NCI-H460 (cell line): ENCODE results near the gene PANK2. TPM values are rescaled to one million over a fixed set of nuclear protein-coding genes. Genes with fewer than 3 reads are reported as not detected.
"Not testable (repeated sequence)": the region's sequence is repeated elsewhere in the genome, so short reads cannot be mapped to it uniquely, and the experiment has no call there.

Experiments
- DNase-seq: peaks from one replicate; pipeline ENCODE4 v3.0.0-alpha.2; 2016; ENCODE audit warnings: low read depth; ENCODE audit errors: extremely low read depth
- small RNA-seq, 2 experiments: library from RNA; depleted of rRNA; stranded (forward); fragments of <200 nt; gene quantifications; one replicate each; pipeline ENCODE3, GENCODE V24; 2014
- total RNA-seq: library from RNA; depleted of rRNA; stranded (reverse); fragments of >200 nt; shearing (Covaris generic); gene quantifications from 2 replicates; pipeline ENCODE4 v1.2.3, GENCODE V29; 2014; rRNA removed

PANK2 gene
- total RNA-seq, 1 experiment from 2014 or later, result 36.8 TPM

- not testable (repeated sequence) for DNase-seq
Measured at GRCh38 chr20:3972631-3973030, 83.4 kb downstream of the PANK2 start.

- no peak for DNase-seq
Measured at GRCh38 chr20:3973705-3974104, 84.5 kb downstream of the PANK2 start.

- no peak for DNase-seq
Measured at GRCh38 chr20:3976511-3976910, 87.3 kb downstream of the PANK2 start.

Small RNAs within 50 kb of the gene (small RNA-seq; reads per million reads assigned to genes)
- gene MIR103A2, result 0.41 to 5.6 reads per million in 2 experiments

Other genes with a start within 250 kb of the PANK2 start
- not detected in 2 replicates for gene GFRA4, start 226.0 kb upstream of the PANK2 start, total RNA-seq
- 0.10 and 0.12 TPM in 2 replicates for gene ADAM33, start 207.4 kb upstream of the PANK2 start, total RNA-seq
- not detected in 2 replicates for gene SIGLEC1, start 176.8 kb upstream of the PANK2 start, total RNA-seq
- gene HSPA12B, start 156.7 kb upstream of the PANK2 start, total RNA-seq, result not detected in 2 replicates
- gene ADISSP, start 121.6 kb upstream of the PANK2 start, total RNA-seq, result 42.0 and 50.7 TPM in 2 replicates
- 0.20 TPM in 1 of 2 replicates, not detected in the other for gene SPEF1, start 107.9 kb upstream of the PANK2 start, total RNA-seq
- gene CENPB, start 102.6 kb upstream of the PANK2 start, total RNA-seq, result 53.1 and 56.2 TPM in 2 replicates
- gene CDC25B, start 93.1 kb upstream of the PANK2 start, total RNA-seq, result 64.3 and 66.7 TPM in 2 replicates
- gene AP5S1, start 68.8 kb upstream of the PANK2 start, total RNA-seq, result 12.3 and 13.8 TPM in 2 replicates
- gene MAVS, start 42.6 kb upstream of the PANK2 start, total RNA-seq, result 16.0 and 21.0 TPM in 2 replicates
- gene RNF24, start 126.2 kb downstream of the PANK2 start, total RNA-seq, result 8.5 and 11.3 TPM in 2 replicates